ENCODE data around the gene FGF5.

Gene FGF5

DNA sequence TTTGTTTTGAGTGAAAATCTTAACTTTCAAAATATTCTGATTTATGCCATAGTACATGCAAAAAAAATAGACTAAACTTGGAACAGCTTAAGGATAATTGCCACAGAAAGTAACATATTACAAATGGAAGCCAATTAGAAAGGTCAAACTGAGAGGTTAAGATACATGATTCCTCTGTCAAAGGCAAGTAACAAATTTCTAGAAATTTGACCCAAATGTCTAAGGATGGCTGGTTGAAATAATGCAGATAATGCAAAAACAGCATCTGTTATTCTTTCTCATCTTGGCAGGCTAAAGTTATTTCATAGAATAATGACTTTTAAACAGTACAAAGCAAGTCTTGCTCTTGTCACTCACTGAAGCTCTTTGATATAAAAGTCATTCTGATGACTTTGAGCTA lies 10.5 kb downstream of the FGF5 start:
- Histone ChIP-seq H3K4me3 (ENCODE audit: low read depth, low read length) (no peak overlapping the region), H3K36me3 (ENCODE audit: control insufficient read depth in 2 of 2, insufficient read depth in 1 of 2, low read length in 2 of 2) (no peaks in the 10 kb centered on the region), H3K4me1 (ENCODE audit: control insufficient read depth, insufficient read depth, low read length) (no peaks in the 10 kb centered on the region), H3K9me3 (ENCODE audit: control insufficient read depth, insufficient read depth, low read depth, low read length) (no peaks in the 10 kb centered on the region), H3K27ac (ENCODE audit: extremely low read depth, low read depth, low read length) (no peak overlapping the region)
- TF ChIP-seq, protein P1, sequence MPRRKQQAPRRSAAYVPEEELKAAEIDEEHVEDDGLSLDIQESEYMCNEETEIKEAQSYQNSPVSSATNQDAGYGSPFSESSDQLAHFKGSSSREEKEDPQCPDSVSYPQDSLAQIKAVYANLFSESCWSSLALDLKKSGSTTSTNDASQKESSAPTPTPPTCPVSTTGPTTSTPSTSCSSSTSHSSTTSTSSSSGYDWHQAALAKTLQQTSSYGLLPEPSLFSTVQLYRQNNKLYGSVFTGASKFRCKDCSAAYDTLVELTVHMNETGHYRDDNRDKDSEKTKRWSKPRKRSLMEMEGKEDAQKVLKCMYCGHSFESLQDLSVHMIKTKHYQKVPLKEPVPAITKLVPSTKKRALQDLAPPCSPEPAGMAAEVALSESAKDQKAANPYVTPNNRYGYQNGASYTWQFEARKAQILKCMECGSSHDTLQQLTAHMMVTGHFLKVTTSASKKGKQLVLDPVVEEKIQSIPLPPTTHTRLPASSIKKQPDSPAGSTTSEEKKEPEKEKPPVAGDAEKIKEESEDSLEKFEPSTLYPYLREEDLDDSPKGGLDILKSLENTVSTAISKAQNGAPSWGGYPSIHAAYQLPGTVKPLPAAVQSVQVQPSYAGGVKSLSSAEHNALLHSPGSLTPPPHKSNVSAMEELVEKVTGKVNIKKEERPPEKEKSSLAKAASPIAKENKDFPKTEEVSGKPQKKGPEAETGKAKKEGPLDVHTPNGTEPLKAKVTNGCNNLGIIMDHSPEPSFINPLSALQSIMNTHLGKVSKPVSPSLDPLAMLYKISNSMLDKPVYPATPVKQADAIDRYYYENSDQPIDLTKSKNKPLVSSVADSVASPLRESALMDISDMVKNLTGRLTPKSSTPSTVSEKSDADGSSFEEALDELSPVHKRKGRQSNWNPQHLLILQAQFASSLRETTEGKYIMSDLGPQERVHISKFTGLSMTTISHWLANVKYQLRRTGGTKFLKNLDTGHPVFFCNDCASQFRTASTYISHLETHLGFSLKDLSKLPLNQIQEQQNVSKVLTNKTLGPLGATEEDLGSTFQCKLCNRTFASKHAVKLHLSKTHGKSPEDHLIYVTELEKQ (tag by site-specific recombination; IDR thresholded peaks at IDR 0.05; ENCODE audit: borderline replicate concordance): no peak
- TF ChIP-seq ZNF791 (tag by site-specific recombination; IDR thresholded peaks at IDR 0.05): no peak
- no peak for TF ChIP-seq ZNF610 (tag by site-specific recombination; IDR thresholded peaks at IDR 0.05; ENCODE audit: borderline replicate concordance)
- TF ChIP-seq, protein P2, sequence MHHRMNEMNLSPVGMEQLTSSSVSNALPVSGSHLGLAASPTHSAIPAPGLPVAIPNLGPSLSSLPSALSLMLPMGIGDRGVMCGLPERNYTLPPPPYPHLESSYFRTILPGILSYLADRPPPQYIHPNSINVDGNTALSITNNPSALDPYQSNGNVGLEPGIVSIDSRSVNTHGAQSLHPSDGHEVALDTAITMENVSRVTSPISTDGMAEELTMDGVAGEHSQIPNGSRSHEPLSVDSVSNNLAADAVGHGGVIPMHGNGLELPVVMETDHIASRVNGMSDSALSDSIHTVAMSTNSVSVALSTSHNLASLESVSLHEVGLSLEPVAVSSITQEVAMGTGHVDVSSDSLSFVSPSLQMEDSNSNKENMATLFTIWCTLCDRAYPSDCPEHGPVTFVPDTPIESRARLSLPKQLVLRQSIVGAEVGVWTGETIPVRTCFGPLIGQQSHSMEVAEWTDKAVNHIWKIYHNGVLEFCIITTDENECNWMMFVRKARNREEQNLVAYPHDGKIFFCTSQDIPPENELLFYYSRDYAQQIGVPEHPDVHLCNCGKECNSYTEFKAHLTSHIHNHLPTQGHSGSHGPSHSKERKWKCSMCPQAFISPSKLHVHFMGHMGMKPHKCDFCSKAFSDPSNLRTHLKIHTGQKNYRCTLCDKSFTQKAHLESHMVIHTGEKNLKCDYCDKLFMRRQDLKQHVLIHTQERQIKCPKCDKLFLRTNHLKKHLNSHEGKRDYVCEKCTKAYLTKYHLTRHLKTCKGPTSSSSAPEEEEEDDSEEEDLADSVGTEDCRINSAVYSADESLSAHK (tag by site-specific recombination; IDR thresholded peaks at IDR 0.05): no peak
- TF ChIP-seq MZF1 (tag by site-specific recombination; IDR thresholded peaks at IDR 0.05; ENCODE audit: borderline replicate concordance): no peak
- TF ChIP-seq ZNF561 (tag by site-specific recombination; IDR thresholded peaks at IDR 0.05; ENCODE audit: borderline replicate concordance): no peak
- no peak for TF ChIP-seq ZBTB17 (tag by site-specific recombination; IDR thresholded peaks at IDR 0.05)
- TF ChIP-seq ZNF521 (tag by site-specific recombination; IDR thresholded peaks at IDR 0.05): no peak
- TF ChIP-seq ZBTB20 (tag by site-specific recombination; IDR thresholded peaks at IDR 0.05): no peak
- TF ChIP-seq YY2 (tag by site-specific recombination; IDR thresholded peaks at IDR 0.05): no peak
- CTCF ChIA-PET: interaction anchor here (0.6 kb wide), 1 partner anchor 46 kb away, joined by 3 read pairs; no protein-coding TSS in a partner anchor
- POLR2A ChIA-PET: no interaction called here

DNA sequence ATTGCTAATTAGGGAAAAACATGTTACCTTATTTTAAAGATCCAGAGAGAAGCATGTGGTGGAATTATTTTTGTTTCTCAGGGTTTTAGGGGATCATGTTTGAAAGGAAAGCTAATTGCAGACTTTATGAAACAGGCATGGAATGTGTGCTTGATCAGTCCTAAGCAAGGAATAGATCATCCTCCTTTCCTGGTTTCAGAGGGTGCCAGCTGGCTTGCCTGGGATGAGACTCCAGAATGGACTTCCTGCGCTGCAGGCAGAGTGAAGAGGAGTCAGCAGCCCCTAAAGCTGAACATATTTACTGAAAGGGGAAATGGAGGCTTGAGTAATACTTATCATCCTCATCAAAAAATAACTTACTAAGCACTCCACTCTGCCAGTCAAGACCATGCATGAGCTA lies 13.3 kb downstream of the FGF5 start:
- H3K36me3 ChIP-seq (ENCODE audit: control insufficient read depth in 2 of 2, insufficient read depth in 1 of 2, low read length in 2 of 2): no peaks in the 10 kb centered on the region
- no peaks in the 10 kb centered on the region for H3K4me1 ChIP-seq (ENCODE audit: control insufficient read depth, insufficient read depth, low read length)
- H3K27ac ChIP-seq (ENCODE audit: extremely low read depth, low read depth, low read length): no peak overlapping the region
- no peaks in the 10 kb centered on the region for H3K9me3 ChIP-seq (ENCODE audit: control insufficient read depth, insufficient read depth, low read depth, low read length)
- CTCF ChIA-PET: no interaction called here
- H3K4me3 ChIP-seq (ENCODE audit: low read depth, low read length): no peak overlapping the region
- POLR2A ChIA-PET: no interaction called here
- TF ChIP-seq KLF8 (tag by site-specific recombination; IDR thresholded peaks at IDR 0.05): no peak
- TF ChIP-seq, protein P3, sequence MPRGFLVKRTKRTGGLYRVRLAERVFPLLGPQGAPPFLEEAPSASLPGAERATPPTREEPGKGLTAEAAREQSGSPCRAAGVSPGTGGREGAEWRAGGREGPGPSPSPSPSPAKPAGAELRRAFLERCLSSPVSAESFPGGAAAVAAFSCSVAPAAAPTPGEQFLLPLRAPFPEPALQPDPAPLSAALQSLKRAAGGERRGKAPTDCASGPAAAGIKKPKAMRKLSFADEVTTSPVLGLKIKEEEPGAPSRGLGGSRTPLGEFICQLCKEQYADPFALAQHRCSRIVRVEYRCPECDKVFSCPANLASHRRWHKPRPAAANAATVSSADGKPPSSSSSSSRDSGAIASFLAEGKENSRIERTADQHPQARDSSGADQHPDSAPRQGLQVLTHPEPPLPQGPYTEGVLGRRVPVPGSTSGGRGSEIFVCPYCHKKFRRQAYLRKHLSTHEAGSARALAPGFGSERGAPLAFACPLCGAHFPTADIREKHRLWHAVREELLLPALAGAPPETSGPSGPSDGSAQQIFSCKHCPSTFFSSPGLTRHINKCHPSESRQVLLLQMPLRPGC (tag by site-specific recombination; IDR thresholded peaks at IDR 0.05): no peak
- TF ChIP-seq ZBTB17 (tag by site-specific recombination; IDR thresholded peaks at IDR 0.05): no peak
- TF ChIP-seq, protein P4, sequence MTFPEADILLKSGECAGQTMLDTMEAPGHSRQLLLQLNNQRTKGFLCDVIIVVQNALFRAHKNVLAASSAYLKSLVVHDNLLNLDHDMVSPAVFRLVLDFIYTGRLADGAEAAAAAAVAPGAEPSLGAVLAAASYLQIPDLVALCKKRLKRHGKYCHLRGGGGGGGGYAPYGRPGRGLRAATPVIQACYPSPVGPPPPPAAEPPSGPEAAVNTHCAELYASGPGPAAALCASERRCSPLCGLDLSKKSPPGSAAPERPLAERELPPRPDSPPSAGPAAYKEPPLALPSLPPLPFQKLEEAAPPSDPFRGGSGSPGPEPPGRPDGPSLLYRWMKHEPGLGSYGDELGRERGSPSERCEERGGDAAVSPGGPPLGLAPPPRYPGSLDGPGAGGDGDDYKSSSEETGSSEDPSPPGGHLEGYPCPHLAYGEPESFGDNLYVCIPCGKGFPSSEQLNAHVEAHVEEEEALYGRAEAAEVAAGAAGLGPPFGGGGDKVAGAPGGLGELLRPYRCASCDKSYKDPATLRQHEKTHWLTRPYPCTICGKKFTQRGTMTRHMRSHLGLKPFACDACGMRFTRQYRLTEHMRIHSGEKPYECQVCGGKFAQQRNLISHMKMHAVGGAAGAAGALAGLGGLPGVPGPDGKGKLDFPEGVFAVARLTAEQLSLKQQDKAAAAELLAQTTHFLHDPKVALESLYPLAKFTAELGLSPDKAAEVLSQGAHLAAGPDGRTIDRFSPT (tag by site-specific recombination; IDR thresholded peaks at IDR 0.05): no peak
- no peak for TF ChIP-seq ZNF214 (tag by site-specific recombination; IDR thresholded peaks at IDR 0.05; ENCODE audit: borderline replicate concordance)
- no peak for TF ChIP-seq ZNF530 (tag by site-specific recombination; IDR thresholded peaks at IDR 0.05; ENCODE audit: low read depth)
- TF ChIP-seq ZNF558 (tag by site-specific recombination; IDR thresholded peaks at IDR 0.05): no peak
- TF ChIP-seq ZNF426 (tag by site-specific recombination; IDR thresholded peaks at IDR 0.05): no peak
- no peak for TF ChIP-seq ZFHX2 (tag by site-specific recombination; conservative IDR thresholded peaks at IDR 0.05)
- TF ChIP-seq ZNF514 (tag by site-specific recombination; IDR thresholded peaks at IDR 0.05): no peak
- TF ChIP-seq ZNF48 (tag by site-specific recombination; IDR thresholded peaks at IDR 0.05): no peak
- TF ChIP-seq, protein P5, sequence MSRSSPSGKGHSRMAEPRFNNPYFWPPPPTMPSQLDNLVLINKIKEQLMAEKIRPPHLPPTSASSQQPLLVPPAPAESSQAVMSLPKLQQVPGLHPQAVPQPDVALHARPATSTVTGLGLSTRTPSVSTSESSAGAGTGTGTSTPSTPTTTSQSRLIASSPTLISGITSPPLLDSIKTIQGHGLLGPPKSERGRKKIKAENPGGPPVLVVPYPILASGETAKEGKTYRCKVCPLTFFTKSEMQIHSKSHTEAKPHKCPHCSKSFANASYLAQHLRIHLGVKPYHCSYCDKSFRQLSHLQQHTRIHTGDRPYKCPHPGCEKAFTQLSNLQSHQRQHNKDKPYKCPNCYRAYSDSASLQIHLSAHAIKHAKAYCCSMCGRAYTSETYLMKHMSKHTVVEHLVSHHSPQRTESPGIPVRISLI (tag by site-specific recombination; IDR thresholded peaks at IDR 0.05): no peak
- no peak for TF ChIP-seq ZNF311 (tag by site-specific recombination; IDR thresholded peaks at IDR 0.05; ENCODE audit: borderline replicate concordance)
- TF ChIP-seq KLF10 (tag by site-specific recombination; IDR thresholded peaks at IDR 0.05): no peak
- no peak for TF ChIP-seq BCL11B (tag by site-specific recombination; IDR thresholded peaks at IDR 0.05; ENCODE audit: low read depth)
- no peak for TF ChIP-seq KLF9 (tag by site-specific recombination; IDR thresholded peaks at IDR 0.05; ENCODE audit: low read depth)
- TF ChIP-seq ZNF121 (tag by site-specific recombination; IDR thresholded peaks at IDR 0.05): no peak
